Measurements from ENCODE around the gene HCAR2.
"Not testable (repeated sequence)": the region's sequence is repeated elsewhere in the genome, so short reads cannot be mapped to it uniquely, and the experiment has no call there.

- not testable (repeated sequence) for TF ChIP-seq YY1 (IDR thresholded peaks at IDR 0.05; ENCODE audit: insufficient read depth, insufficient read length); ZNF274 (IDR thresholded peaks at IDR 0.05; ENCODE audit: low read depth, low read length); SUZ12 (IDR thresholded peaks at IDR 0.05; ENCODE audit: extremely low read depth, insufficient read depth, insufficient read length)
These were observed 1.7 kb downstream of the HCAR2 start for GRCh38 chr12:122701481-122701880.

All from NT2/D1 (cell line).